K562 (cell line): ENCODE data around the gene MMP28. TPM values are rescaled to one million over a fixed set of nuclear protein-coding genes. Genes with fewer than 3 reads are reported as not detected.
A peak's percentile ranks its signal among the peaks of the same experiment; 100 is the strongest.

Experiments used
- ATAC-seq: fragments of 200-7000 bp; cut with Tn5 transposase; 3 replicates; pipeline ENCODE4 v1.9.1; 2020; ENCODE audit warnings: moderate library complexity
- BruUV-seq: library from RNA; stranded (reverse); fragments of 400-500 nt; replicated peaks from 2 replicates; lab custom pipeline; 2021; lab: Mats Ljungman, UMichigan
- CTCF ChIA-PET: fragments of 300-600 bp; formaldehyde crosslinking; extraction: SDS; loops from one replicate; lab custom pipeline; 2021; ENCODE audit warnings: low intra/inter-chr PET ratio; lab: Yijun Ruan, JAX
- POLR2A ChIA-PET: fragments of 300-600, 350-650 bp; sonication (Branson Sonifier 250); formaldehyde crosslinking; extraction: SDS; loops from one replicate; lab custom pipeline; 2021; ENCODE audit warnings: antibody characterized with exemption, inconsistent platforms; lab: Yijun Ruan, JAX
- DNase-seq, 4 experiments: peaks; one replicate each; pipeline versions ENCODE4 v3.0.0 to v3.0.0-alpha.2; 2011 to 2018; ENCODE audit warnings: low spot score in 3 of 4, mixed read lengths in 3 of 4; ENCODE audit errors: extremely low read depth in 1 of 4
- FAIRE-seq: peaks from 2 replicates; lab custom pipeline; 2011; peaks lifted over from hg19 to GRCh38; lab: Jason Lieb, UNC
- H2AFZ ChIP-seq: 2 replicates; pipeline ENCODE4 v1.6.0; 2011; ENCODE audit warnings: low read depth, low read length, control low read depth, inconsistent platforms
- H3K27ac ChIP-seq: fragments of 200-600 bp; 3 replicates; pipeline ENCODE4 v1.8.0; 2011; ENCODE audit warnings: low read depth, mild to moderate bottlenecking, control low read depth, inconsistent platforms, low read length, moderate library complexity, mixed read lengths; ENCODE audit errors: extremely low read depth
- H3K27me3 ChIP-seq, 2 experiments: fragments of 300-600 bp in 1 of 2; 2 replicates in 1 of 2; 3 replicates in 1 of 2; pipeline versions ENCODE4 v1.6.0 to v1.8.0; 2011; ENCODE audit warnings: inconsistent platforms in 2 of 2, low read length in 2 of 2, mild to moderate bottlenecking in 1 of 2, mixed read lengths in 1 of 2, moderate library complexity in 1 of 2; ENCODE audit not compliant: control insufficient read depth in 2 of 2, insufficient read depth in 2 of 2
- H3K36me3 ChIP-seq: fragments of 300-600 bp; 3 replicates; pipeline ENCODE4 v1.8.0; 2011; ENCODE audit warnings: mild to moderate bottlenecking, low read length, inconsistent platforms; ENCODE audit not compliant: control insufficient read depth, insufficient read depth
- H3K4me1 ChIP-seq, 2 experiments: fragments of 200-600 bp in 1 of 2; replicated peaks in 1 of 2; 2 replicates in 1 of 2; 3 replicates in 1 of 2; pipeline versions ENCODE4 v1.5.1 to v1.8.0; 2011; ENCODE audit warnings: inconsistent platforms in 2 of 2, low read length in 2 of 2, mild to moderate bottlenecking in 1 of 2, mixed read lengths in 1 of 2, moderate library complexity in 1 of 2; ENCODE audit not compliant: control insufficient read depth in 2 of 2, insufficient read depth in 2 of 2
- H3K4me2 ChIP-seq: 2 replicates; pipeline ENCODE4 v1.6.1; 2011; ENCODE audit warnings: low read length, control low read depth, inconsistent platforms, mixed read lengths; ENCODE audit not compliant: insufficient read depth
- H3K4me3 ChIP-seq: fragments of 200-600 bp; sonication (generic), shearing (Covaris generic); 2 replicates; pipeline ENCODE4 v1.5.1; 2016; ENCODE audit warnings: control low read depth, inconsistent platforms
- H3K79me2 ChIP-seq: fragments of 200-600 bp; 3 replicates; pipeline ENCODE4 v1.8.0; 2011; ENCODE audit warnings: low read length, inconsistent platforms; ENCODE audit not compliant: control insufficient read depth, insufficient read depth
- H3K9ac ChIP-seq, 2 experiments: 2 replicates each; pipeline versions ENCODE4 v1.6.0 to v1.6.1; 2011; ENCODE audit warnings: low read depth in 2 of 2, low read length in 2 of 2, control low read depth in 1 of 2, inconsistent platforms in 1 of 2, mild to moderate bottlenecking in 1 of 2, mixed read lengths in 1 of 2; ENCODE audit not compliant: insufficient read depth in 1 of 2
- H3K9me1 ChIP-seq: one replicate; pipeline ENCODE4 v1.6.0; 2011; ENCODE audit warnings: inconsistent platforms, mild to moderate bottlenecking, low read length, moderate library complexity; ENCODE audit not compliant: control insufficient read depth, insufficient read depth
- H3K9me3 ChIP-seq: replicated peaks from 2 replicates; pipeline ENCODE4 v1.5.1; 2011; ENCODE audit warnings: low read depth, low read length, inconsistent platforms; ENCODE audit not compliant: control insufficient read depth, insufficient read depth
- H4K20me1 ChIP-seq: replicated peaks from 2 replicates; pipeline ENCODE4 v1.6.1; 2011; ENCODE audit warnings: low read length, inconsistent platforms, mixed read lengths; ENCODE audit not compliant: control insufficient read depth, insufficient read depth
- BHLHE40 ChIP-seq: IDR thresholded peaks from 2 replicates; pipeline ENCODE4 v1.6.1; 2011; ENCODE audit warnings: low read length, improper control_type of control experiment
- POLR2A ChIP-seq: fragments of 450-650 bp; conservative IDR thresholded peaks from 2 replicates; pipeline ENCODE4 v1.6.1; 2016
- POLR2G ChIP-seq: fragments of 200-400 bp; formaldehyde crosslinking; IDR thresholded peaks from 2 replicates; pipeline ENCODE4 v1.6.1; 2017; ENCODE audit warnings: low read depth, mild to moderate bottlenecking, antibody characterized with exemption, low read length, moderate library complexity
- SUPT5H ChIP-seq: fragments of 450-650 bp; IDR thresholded peaks from 2 replicates; pipeline ENCODE4 v1.6.1; 2016
- WGBS: fragments of 100-300 bp; shearing (Covaris generic); methylation state at CpG from one replicate; pipeline ENCODE4 v1.1.6; 2016; ENCODE audit warnings: low coverage, mixed read lengths; ENCODE audit not compliant: insufficient coverage; ENCODE audit errors: missing lambda C conversion rate; 5-methylcytosine and 5-hydroxymethylcytosine counted together
- in situ Hi-C: fragments of 300-500 bp; cut with MboI; formaldehyde crosslinking; loops from 4 replicates; pipeline ENCODE4 v1.15.0; 2018; ENCODE audit warnings: inconsistent platforms, mixed read lengths
- intact Hi-C: fragments of 100-400 bp; cut with micrococcal nuclease; formaldehyde crosslinking; loops from 2 replicates; pipeline ENCODE4 v1.14.2; 2022
- polyA plus RNA-seq, 8 experiments: library from polyadenylated mRNA; depleted of rRNA in 4 of 8; stranded (reverse) in 5 of 8; unstranded in 3 of 8; fragments of >200 nt; fragmentation: Nextera tagmentation in 2 of 8; fragmentation: Illumina TruSeq in 1 of 8; extraction: Ambion mirVana in 2 of 8; extraction: Trizol in 1 of 8; gene quantifications; 2 replicates each; pipeline versions ENCODE4 v1.2.1 to v1.2.3, GENCODE V29; 2011 to 2014; ENCODE audit warnings: inconsistent platforms in 1 of 8, missing spikeins in 1 of 8
- total RNA-seq, 7 experiments: library from RNA; depleted of rRNA in 6 of 7; stranded (reverse); fragments of >200 nt in 6 of 7; fragmentation: Illumina TruSeq in 2 of 7; extraction: Trizol in 2 of 7; gene quantifications; 2 replicates each; pipeline versions ENCODE4 v1.2.1 to v1.2.3, GENCODE V29; 2011 to 2021; ENCODE audit warnings: low replicate concordance in 1 of 7
- TF ChIP-seq, protein P1 (sequence below): fragments of 450-650 bp; formaldehyde crosslinking; IDR thresholded peaks from 2 replicates; pipeline ENCODE4 v1.4.0; 2022; ENCODE audit warnings: missing genetic modification characterization
- TF ChIP-seq, protein P2 (sequence below): sonication (generic); formaldehyde crosslinking; IDR thresholded peaks from 2 replicates; pipeline ENCODE4 v1.8.1; 2022; ENCODE audit warnings: missing genetic modification reagents

The MMP28 gene
- total and polyA plus RNA-seq, 9 of the 15 experiments (the other 6 are each of a cell fraction or from before 2014, with no cell fraction given) = not detected

DNA sequence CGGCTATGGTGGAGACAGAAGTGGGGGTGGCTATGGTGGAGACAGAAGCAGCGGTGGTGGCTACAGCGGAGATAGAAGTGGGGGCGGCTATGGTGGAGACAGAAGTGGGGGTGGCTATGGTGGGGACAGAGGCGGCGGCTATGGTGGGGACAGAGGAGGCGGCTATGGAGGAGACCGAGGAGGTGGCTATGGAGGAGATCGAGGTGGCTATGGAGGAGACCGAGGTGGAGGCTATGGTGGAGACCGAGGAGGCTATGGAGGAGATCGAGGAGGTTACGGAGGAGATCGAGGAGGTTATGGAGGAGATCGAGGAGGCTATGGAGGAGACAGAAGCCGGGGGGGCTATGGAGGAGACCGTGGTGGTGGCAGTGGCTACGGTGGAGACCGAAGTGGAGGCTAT, 49.1 kb upstream of the MMP28 start:
- Histone ChIP-seq H3K79me2 (no peaks in the 10 kb centered on the region), H3K27me3 (no peaks in the 10 kb centered on the region), H3K9ac (0 out of 4 replicates have a peak overlapping the region, but pooled peaks of 1 of the 2 experiments have one; percentile 20), H3K36me3 (peaks cover 89% of the 10 kb centered on the region), H3K4me1 (no peaks in the 10 kb centered on the region), H2AFZ (no peak overlapping the region), H3K4me3 (no peak overlapping the region), H3K4me2 (no peak overlapping the region), H3K9me1 (no peaks in the 10 kb centered on the region), H4K20me1 (no peaks in the 10 kb centered on the region), H3K9me3 (no peaks in the 10 kb centered on the region), H3K27ac (no peak overlapping the region)
- POLR2A ChIA-PET = no interaction called here
- DNase-seq = no peak
- intact Hi-C loops (loop anchor here (10.0 kb wide), 1 partner anchor 230 kb away; no protein-coding TSS in a partner anchor), in situ Hi-C loops (no loop called here)
- CTCF ChIA-PET = no interaction called here
- ATAC-seq = no peak
- 96% methylated on average over 17 of the region's 19 CpGs for WGBS
- FAIRE-seq = no peak
- TF ChIP-seq, protein P1, sequence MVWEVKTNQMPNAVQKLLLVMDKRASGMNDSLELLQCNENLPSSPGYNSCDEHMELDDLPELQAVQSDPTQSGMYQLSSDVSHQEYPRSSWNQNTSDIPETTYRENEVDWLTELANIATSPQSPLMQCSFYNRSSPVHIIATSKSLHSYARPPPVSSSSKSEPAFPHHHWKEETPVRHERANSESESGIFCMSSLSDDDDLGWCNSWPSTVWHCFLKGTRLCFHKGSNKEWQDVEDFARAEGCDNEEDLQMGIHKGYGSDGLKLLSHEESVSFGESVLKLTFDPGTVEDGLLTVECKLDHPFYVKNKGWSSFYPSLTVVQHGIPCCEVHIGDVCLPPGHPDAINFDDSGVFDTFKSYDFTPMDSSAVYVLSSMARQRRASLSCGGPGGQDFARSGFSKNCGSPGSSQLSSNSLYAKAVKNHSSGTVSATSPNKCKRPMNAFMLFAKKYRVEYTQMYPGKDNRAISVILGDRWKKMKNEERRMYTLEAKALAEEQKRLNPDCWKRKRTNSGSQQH (CRISPR knock-in tag) = 0 out of 2 replicates have a peak, but pooled peaks have one; percentile 11
- peak; percentile 36; the same call in 1 of the 2 replicates for TF ChIP-seq POLR2A
- TF ChIP-seq POLR2G = peak; percentile 46; the same call in 1 of the 2 replicates
- TF ChIP-seq SUPT5H = peak; percentile 62
- no peak for TF ChIP-seq BHLHE40
- TF ChIP-seq, protein P2, sequence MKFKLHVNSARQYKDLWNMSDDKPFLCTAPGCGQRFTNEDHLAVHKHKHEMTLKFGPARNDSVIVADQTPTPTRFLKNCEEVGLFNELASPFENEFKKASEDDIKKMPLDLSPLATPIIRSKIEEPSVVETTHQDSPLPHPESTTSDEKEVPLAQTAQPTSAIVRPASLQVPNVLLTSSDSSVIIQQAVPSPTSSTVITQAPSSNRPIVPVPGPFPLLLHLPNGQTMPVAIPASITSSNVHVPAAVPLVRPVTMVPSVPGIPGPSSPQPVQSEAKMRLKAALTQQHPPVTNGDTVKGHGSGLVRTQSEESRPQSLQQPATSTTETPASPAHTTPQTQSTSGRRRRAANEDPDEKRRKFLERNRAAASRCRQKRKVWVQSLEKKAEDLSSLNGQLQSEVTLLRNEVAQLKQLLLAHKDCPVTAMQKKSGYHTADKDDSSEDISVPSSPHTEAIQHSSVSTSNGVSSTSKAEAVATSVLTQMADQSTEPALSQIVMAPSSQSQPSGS (CRISPR knock-in tag) = no peak
- BruUV-seq = TSS peak; percentile 97
